OCI-LY3 (cell line): Measurements from ENCODE around the gene GARNL3.
A peak's percentile ranks its signal among the peaks of the same experiment; 100 is the strongest.

Source experiments
- H2AFZ ChIP-seq: fragments of 200-600, 300-600 bp; shearing (Covaris generic); 2 replicates; pipeline ENCODE4 v1.6.0; 2014; ENCODE audit warnings: antibody characterized with exemption, low read depth, low read length
- H3K27ac ChIP-seq: fragments of 200-600, 300-600 bp; sonication (generic); 2 replicates; pipeline ENCODE4 v1.5.1; 2014; ENCODE audit warnings: mild to moderate bottlenecking, low read length, moderate library complexity, mixed read lengths
- H3K27me3 ChIP-seq: fragments of 200-600, 300-600 bp; sonication (generic); 2 replicates; pipeline ENCODE4 v1.6.1; 2014; ENCODE audit warnings: low read depth, low read length, mixed read lengths
- H3K36me3 ChIP-seq: fragments of 200-600, 300-600 bp; sonication (generic); replicated peaks from 2 replicates; pipeline ENCODE3; 2014; ENCODE audit warnings: low read depth, low read length, mixed read lengths
- H3K4me1 ChIP-seq: fragments of 300-600, 200-600 bp; sonication (generic); 2 replicates; pipeline ENCODE4 v1.6.1; 2014; ENCODE audit warnings: low read length, mixed read lengths
- H3K4me2 ChIP-seq: fragments of 200-600, 300-600 bp; sonication (generic); 2 replicates; pipeline ENCODE4 v1.6.1; 2014; ENCODE audit warnings: low read length, mixed read lengths
- H3K4me3 ChIP-seq: fragments of 300-600, 200-600 bp; sonication (generic); 2 replicates; pipeline ENCODE4 v1.5.1; 2014; ENCODE audit warnings: antibody characterized with exemption, mild to moderate bottlenecking, low read length, moderate library complexity
- H3K79me2 ChIP-seq: fragments of 300-600, 200-600 bp; shearing (Covaris generic); 2 replicates; pipeline ENCODE4 v1.6.1; 2014; ENCODE audit warnings: mild to moderate bottlenecking, low read length, mixed read lengths
- H3K9ac ChIP-seq: fragments of 300-600, 200-600 bp; shearing (Covaris generic); 2 replicates; pipeline ENCODE4 v1.6.0; 2014; ENCODE audit warnings: mild to moderate bottlenecking, low read length, moderate library complexity
- H3K9me3 ChIP-seq: fragments of 200-600, 300-600 bp; shearing (Covaris generic); 2 replicates; pipeline ENCODE4 v1.6.1; 2014; ENCODE audit warnings: low read length, mixed read lengths; ENCODE audit not compliant: insufficient read depth
- H4K20me1 ChIP-seq: fragments of 200-600, 300-600 bp; sonication (generic); 2 replicates; pipeline ENCODE4 v1.6.1; 2016; ENCODE audit warnings: low read length, mixed read lengths; ENCODE audit not compliant: insufficient read depth
- EZH2phosphoT487 ChIP-seq: fragments of 200-600 bp; shearing (Covaris generic); IDR thresholded peaks from 2 replicates; pipeline ENCODE4 v1.6.1; 2018; ENCODE audit warnings: antibody characterized with exemption, mixed run types, low read depth
- TF ChIP-seq, protein P1 (sequence below): fragments of 200-600, 300-600 bp; sonication (generic); IDR thresholded peaks from 2 replicates; pipeline ENCODE4 v1.5.1; 2014; ENCODE audit warnings: antibody characterized with exemption, low read length, low read depth

The GARNL3 gene

DNA sequence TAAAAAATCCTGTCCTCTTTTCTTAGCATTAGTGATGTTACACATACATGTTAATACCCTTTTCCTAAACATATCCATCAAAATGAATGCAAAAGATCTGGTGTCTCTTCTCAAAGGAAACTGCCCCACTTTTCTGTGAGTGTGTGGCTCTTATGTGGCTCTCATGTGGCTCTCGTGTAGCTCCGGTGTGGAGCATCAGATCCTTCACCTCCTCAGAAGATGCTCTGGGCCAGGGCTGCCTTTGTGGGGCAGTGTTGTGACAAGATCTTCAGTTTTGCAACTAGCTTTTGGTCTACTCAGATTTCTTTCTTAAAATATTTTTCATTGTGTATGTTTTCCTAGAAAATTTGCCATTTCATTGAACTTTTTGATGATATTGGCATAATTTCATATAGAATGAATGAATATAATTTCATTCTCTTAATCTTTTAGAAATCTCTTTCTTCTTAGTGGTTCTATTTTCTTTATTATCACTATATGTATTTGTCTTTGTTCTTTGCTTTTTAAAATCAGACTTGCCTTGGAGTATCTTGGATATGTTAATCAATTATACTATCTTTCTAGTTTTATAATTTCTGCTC, 19.4 kb downstream of the GARNL3 start:
- no peaks in the 10 kb centered on the region for H3K9me3 ChIP-seq
- no peak overlapping the region for H3K4me3 ChIP-seq
- H3K27me3 ChIP-seq: no peaks in the 10 kb centered on the region
- H2AFZ ChIP-seq: no peak overlapping the region
- H3K79me2 ChIP-seq: no peaks in the 10 kb centered on the region
- H3K4me1 ChIP-seq: peaks cover 8% of the 10 kb centered on the region
- TF ChIP-seq, protein P1, sequence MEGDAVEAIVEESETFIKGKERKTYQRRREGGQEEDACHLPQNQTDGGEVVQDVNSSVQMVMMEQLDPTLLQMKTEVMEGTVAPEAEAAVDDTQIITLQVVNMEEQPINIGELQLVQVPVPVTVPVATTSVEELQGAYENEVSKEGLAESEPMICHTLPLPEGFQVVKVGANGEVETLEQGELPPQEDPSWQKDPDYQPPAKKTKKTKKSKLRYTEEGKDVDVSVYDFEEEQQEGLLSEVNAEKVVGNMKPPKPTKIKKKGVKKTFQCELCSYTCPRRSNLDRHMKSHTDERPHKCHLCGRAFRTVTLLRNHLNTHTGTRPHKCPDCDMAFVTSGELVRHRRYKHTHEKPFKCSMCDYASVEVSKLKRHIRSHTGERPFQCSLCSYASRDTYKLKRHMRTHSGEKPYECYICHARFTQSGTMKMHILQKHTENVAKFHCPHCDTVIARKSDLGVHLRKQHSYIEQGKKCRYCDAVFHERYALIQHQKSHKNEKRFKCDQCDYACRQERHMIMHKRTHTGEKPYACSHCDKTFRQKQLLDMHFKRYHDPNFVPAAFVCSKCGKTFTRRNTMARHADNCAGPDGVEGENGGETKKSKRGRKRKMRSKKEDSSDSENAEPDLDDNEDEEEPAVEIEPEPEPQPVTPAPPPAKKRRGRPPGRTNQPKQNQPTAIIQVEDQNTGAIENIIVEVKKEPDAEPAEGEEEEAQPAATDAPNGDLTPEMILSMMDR: peak; percentile 68
- TF ChIP-seq EZH2phosphoT487: no peak
- H3K36me3 ChIP-seq: peaks cover 2% of the 10 kb centered on the region
- H4K20me1 ChIP-seq: no peaks in the 10 kb centered on the region
- H3K9ac ChIP-seq: no peak overlapping the region
- no peak overlapping the region for H3K4me2 ChIP-seq
- H3K27ac ChIP-seq: no peak overlapping the region

DNA sequence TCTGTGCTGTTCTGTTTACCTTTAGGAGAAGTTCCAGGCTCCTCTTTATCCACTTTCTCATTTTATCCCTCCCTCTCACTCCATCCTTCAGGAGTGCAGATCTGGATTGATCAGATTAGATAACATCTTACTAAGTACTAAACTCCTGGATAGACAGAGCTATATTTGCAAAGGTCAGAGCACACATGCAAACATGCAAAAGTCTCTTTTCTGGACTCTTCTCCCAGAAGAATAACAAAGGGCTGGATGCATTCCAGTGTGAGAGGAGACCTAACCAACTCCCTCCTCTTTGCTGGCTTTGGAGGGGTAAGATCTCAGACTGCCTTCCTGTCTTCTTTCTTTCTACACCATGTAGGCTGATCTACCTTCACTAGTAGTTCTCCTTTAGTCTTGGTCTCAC, 21.4 kb downstream of the GARNL3 start:
- H3K36me3 ChIP-seq: no peaks in the 10 kb centered on the region
- no peaks in the 10 kb centered on the region for H3K79me2 ChIP-seq
- H3K4me1 ChIP-seq: no peaks in the 10 kb centered on the region
- H4K20me1 ChIP-seq: no peaks in the 10 kb centered on the region
- H2AFZ ChIP-seq: no peak overlapping the region
- H3K4me2 ChIP-seq: no peak overlapping the region
- H3K27me3 ChIP-seq: no peaks in the 10 kb centered on the region
- H3K4me3 ChIP-seq: no peak overlapping the region
- no peak overlapping the region for H3K9ac ChIP-seq
- H3K9me3 ChIP-seq: no peaks in the 10 kb centered on the region
- no peak overlapping the region for H3K27ac ChIP-seq
- TF ChIP-seq, protein P1: no peak
- no peak for TF ChIP-seq EZH2phosphoT487

DNA sequence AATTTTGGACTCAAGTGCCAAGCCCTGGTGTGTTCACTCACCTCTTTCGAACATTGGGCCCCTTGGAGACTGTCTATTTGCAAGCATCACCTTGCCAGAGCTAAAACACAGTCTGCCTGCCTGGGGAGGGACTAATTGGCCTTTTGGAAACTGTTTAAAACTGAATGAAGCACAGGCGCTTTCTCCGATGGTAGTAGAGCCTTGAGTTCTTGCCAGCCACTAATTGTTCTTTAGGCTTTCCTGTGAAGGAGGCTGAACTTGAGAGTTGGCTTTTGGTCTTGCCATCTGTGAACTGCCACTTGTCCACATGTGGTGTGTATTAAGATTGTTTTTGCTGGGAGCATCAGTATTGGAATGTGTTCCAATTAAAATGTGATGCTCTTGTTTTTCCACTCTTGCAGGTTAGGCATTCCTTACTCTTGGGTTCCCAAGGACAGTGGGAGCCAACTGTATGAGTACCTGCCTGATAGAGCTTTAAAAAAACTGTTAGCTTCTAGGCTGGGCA, 26.0 kb downstream of the GARNL3 start:
- no peak overlapping the region for H3K4me3 ChIP-seq
- H3K4me2 ChIP-seq: no peak overlapping the region
- H3K79me2 ChIP-seq: no peaks in the 10 kb centered on the region
- no peaks in the 10 kb centered on the region for H3K36me3 ChIP-seq
- H4K20me1 ChIP-seq: no peaks in the 10 kb centered on the region
- H3K9ac ChIP-seq: no peak overlapping the region
- H3K4me1 ChIP-seq: no peaks in the 10 kb centered on the region
- no peak overlapping the region for H2AFZ ChIP-seq
- TF ChIP-seq, protein P1: no peak
- no peaks in the 10 kb centered on the region for H3K9me3 ChIP-seq
- no peaks in the 10 kb centered on the region for H3K27me3 ChIP-seq
- no peak overlapping the region for H3K27ac ChIP-seq

DNA sequence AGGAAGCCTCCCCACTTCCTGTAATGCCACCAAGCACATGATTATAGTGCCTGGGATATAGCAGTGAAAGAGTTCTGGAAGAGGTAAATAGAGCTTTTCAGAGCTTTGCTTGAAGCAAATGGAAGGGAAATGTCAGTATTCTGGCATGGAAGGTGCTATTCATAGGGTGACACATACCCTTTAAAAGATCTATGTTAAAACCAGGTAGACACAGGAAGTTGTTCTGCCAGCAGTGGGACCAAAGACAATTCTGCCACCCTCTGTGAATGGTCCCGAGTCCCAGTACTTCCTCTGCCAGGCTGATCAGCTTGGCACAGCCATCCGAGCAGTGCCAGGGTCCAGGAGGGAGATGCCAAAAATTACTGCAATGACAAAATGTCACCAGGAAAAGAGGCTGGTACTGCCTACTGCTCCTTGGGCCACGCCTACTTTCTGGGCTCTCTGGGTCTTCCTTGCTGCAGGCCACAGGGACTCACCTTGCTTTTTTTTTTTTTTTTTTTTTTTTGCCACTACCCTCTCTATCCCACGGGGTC, 26.7 kb downstream of the GARNL3 start:
- H3K9ac ChIP-seq: no peak overlapping the region
- H3K36me3 ChIP-seq: no peaks in the 10 kb centered on the region
- H3K4me3 ChIP-seq: no peak overlapping the region
- H2AFZ ChIP-seq: no peak overlapping the region
- no peaks in the 10 kb centered on the region for H3K27me3 ChIP-seq
- H3K4me2 ChIP-seq: no peak overlapping the region
- H3K79me2 ChIP-seq: no peaks in the 10 kb centered on the region
- no peak for TF ChIP-seq EZH2phosphoT487
- TF ChIP-seq, protein P1: no peak
- H4K20me1 ChIP-seq: no peaks in the 10 kb centered on the region
- no peaks in the 10 kb centered on the region for H3K9me3 ChIP-seq
- no peak overlapping the region for H3K27ac ChIP-seq
- H3K4me1 ChIP-seq: no peaks in the 10 kb centered on the region
